Peyer's patch (tissue), 4 donors: ENCODE results near the gene DDI2.

Experiments
- CTCF ChIP-seq, 6 experiments: fragments of 450-650 bp in 4 of 6; fragments of 200-600 bp in 2 of 6; sonication (generic) in 1 of 6; IDR thresholded peaks; one replicate each; pipeline ENCODE4 v1.5.1; 2017 to 2019; ENCODE audit warnings: antibody characterized with exemption in 6 of 6, mild to moderate bottlenecking in 3 of 6, moderate library complexity in 1 of 6
- POLR2A ChIP-seq, 2 donors: fragments of 450-650 bp; IDR thresholded peaks; one replicate each; pipeline ENCODE4 v1.5.1; 2017; ENCODE audit warnings: antibody characterized with exemption in 2 of 2, mild to moderate bottlenecking in 2 of 2, moderate library complexity in 2 of 2

- TF ChIP-seq CTCF (IDR thresholded peaks at IDR 0.05) (no peak), POLR2A (IDR thresholded peaks at IDR 0.05) (no peak)
Observed at GRCh38 chr1:15690317-15690716, 73.1 kb downstream of the DDI2 start.
